SIG-M5 treated with dmso at 0.1 percent for 504 hours (cell line): ENCODE measurements around the gene SEMA4B.
A peak's percentile ranks its signal among the peaks of the same experiment; 100 is the strongest.
"Not testable (repeated sequence)": the region's sequence is repeated elsewhere in the genome, so short reads cannot be mapped to it uniquely, and the experiment has no call there.

Experiments
- DNase-seq: peaks from one replicate; lab custom pipeline; 2025; ENCODE audit not compliant: unreplicated experiment; lab: John Stamatoyannopoulos, UW

Gene SEMA4B

GRCh38 chr15:90249203-90249863, 48.2 kb downstream of the SEMA4B start, which contains the start of gene TTLL13:
TSS of gene TTLL13 (plus strand) at chr15:90249556. CDS start at chr15:90250631, 1,075 bp downstream.
- peak; percentile 69 for DNase-seq

- no peak for DNase-seq
Observed at GRCh38 chr15:90257776-90258175, 56.6 kb downstream of the SEMA4B start.

GRCh38 chr15:90259524-90259923, 58.4 kb downstream of the SEMA4B start:
- DNase-seq = no peak

GRCh38 chr15:90260731-90261130, 59.6 kb downstream of the SEMA4B start:
- not testable (repeated sequence) for DNase-seq

GRCh38 chr15:90261811-90262210, 60.7 kb downstream of the SEMA4B start:
- DNase-seq = no peak

- no peak for DNase-seq
Observed at GRCh38 chr15:90262426-90262825, 61.3 kb downstream of the SEMA4B start.

GRCh38 chr15:90264671-90265070, 63.5 kb downstream of the SEMA4B start:
- peak; percentile 5 for DNase-seq

- DNase-seq = peak; percentile 93
Observed at GRCh38 chr15:90265271-90266060, 64.3 kb downstream of the SEMA4B start, which contains the start of gene NGRN. TSS of gene NGRN (plus strand) at chr15:90265672. CDS start at chr15:90265713, 41 bp downstream.

GRCh38 chr15:90266061-90266431, 64.9 kb downstream of the SEMA4B start:
- peak; percentile 56 for DNase-seq

- peak; percentile 10 for DNase-seq
Observed at GRCh38 chr15:90266485-90266884, 65.4 kb downstream of the SEMA4B start.

- peak; percentile 1 for DNase-seq
Observed at GRCh38 chr15:90268415-90268814, 67.3 kb downstream of the SEMA4B start.

GRCh38 chr15:90270502-90271150, 69.5 kb downstream of the SEMA4B start:
- no peak for DNase-seq

GRCh38 chr15:90271459-90272166, 70.5 kb downstream of the SEMA4B start:
- DNase-seq = no peak

- not testable (repeated sequence) for DNase-seq
Observed at GRCh38 chr15:90278467-90278866, 77.3 kb downstream of the SEMA4B start.
